Mesendoderm (in vitro differentiated cells): Measurements from ENCODE around the gene SAC3D1.

ENCODE experiments used
- DNase-seq: peaks from one replicate; pipeline ENCODE4 v3.0.0; 2013
- H2AK5ac ChIP-seq: 2 replicates; pipeline ENCODE4 v1.6.1; 2013; ENCODE audit warnings: low read length, inconsistent platforms
- H2BK120ac ChIP-seq: 2 replicates; pipeline ENCODE4 v1.6.1; 2013; ENCODE audit warnings: low read depth, mild to moderate bottlenecking, low read length, moderate library complexity, mixed read lengths
- H2BK15ac ChIP-seq: replicated peaks from 2 replicates; pipeline ENCODE4 v1.6.1; 2013; ENCODE audit warnings: low read depth, mild to moderate bottlenecking, moderate library complexity
- H2BK5ac ChIP-seq: 2 replicates; pipeline ENCODE4 v1.6.1; 2013; ENCODE audit warnings: low read length, inconsistent platforms
- H3K18ac ChIP-seq: 2 replicates; pipeline ENCODE4 v1.6.1; 2013; ENCODE audit warnings: mild to moderate bottlenecking, low read length, mixed read lengths
- H3K23ac ChIP-seq: one replicate; pipeline ENCODE4 v1.6.1; 2013; ENCODE audit warnings: low read length
- H3K27ac ChIP-seq: 2 replicates; pipeline ENCODE4 v1.5.1; 2013; ENCODE audit warnings: low read depth, mild to moderate bottlenecking, inconsistent platforms, low read length, moderate library complexity
- H3K27me3 ChIP-seq: 2 replicates; pipeline ENCODE4 v1.6.1; 2013; ENCODE audit warnings: low read length, control low read depth, mild to moderate bottlenecking, inconsistent platforms; ENCODE audit not compliant: insufficient read depth, poor library complexity
- H3K36me3 ChIP-seq: 2 replicates; pipeline ENCODE4 v1.6.1; 2013; ENCODE audit warnings: low read length, inconsistent platforms; ENCODE audit not compliant: control insufficient read depth, insufficient read depth
- H3K4ac ChIP-seq: one replicate; pipeline ENCODE4 v1.6.1; 2013; ENCODE audit warnings: low read depth, mild to moderate bottlenecking, low read length, moderate library complexity
- H3K4me1 ChIP-seq: 2 replicates; pipeline ENCODE4 v1.6.1; 2013; ENCODE audit warnings: low read depth, low read length, inconsistent platforms; ENCODE audit not compliant: control insufficient read depth
- H3K4me2 ChIP-seq: 2 replicates; pipeline ENCODE4 v1.6.1; 2013; ENCODE audit warnings: low read length
- H3K4me3 ChIP-seq: 2 replicates; pipeline ENCODE4 v1.5.1; 2013; ENCODE audit warnings: mild to moderate bottlenecking, low read length
- H3K56ac ChIP-seq: one replicate; pipeline ENCODE4 v1.6.1; 2013; ENCODE audit warnings: low read length
- H3K79me1 ChIP-seq: 2 replicates; pipeline ENCODE4 v1.6.1; 2013; ENCODE audit warnings: low read length, inconsistent platforms
- H3K79me2 ChIP-seq: 2 replicates; pipeline ENCODE4 v1.6.1; 2013; ENCODE audit warnings: mild to moderate bottlenecking, low read length; ENCODE audit not compliant: control insufficient read depth, insufficient read depth
- H3K9ac ChIP-seq: 2 replicates; pipeline ENCODE4 v1.6.1; 2013; ENCODE audit warnings: low read length, inconsistent platforms
- H4K5ac ChIP-seq: one replicate; pipeline ENCODE4 v1.6.1; 2013; ENCODE audit warnings: low read length
- H4K8ac ChIP-seq: one replicate; pipeline ENCODE4 v1.6.1; 2013; ENCODE audit warnings: low read depth, mild to moderate bottlenecking, control low read depth, low read length, moderate library complexity
- WGBS: extraction: QIAGEN DNeasy Blood & Tissue Kit; methylation state at CpG from one replicate; pipeline ENCODE4 v1.1.7; 2013; ENCODE audit warnings: low lambda C conversion rate, missing lambda C conversion rate; ENCODE audit not compliant: insufficient coverage; ENCODE audit errors: extremely low coverage; 5-methylcytosine and 5-hydroxymethylcytosine counted together

SAC3D1 gene

DNA sequence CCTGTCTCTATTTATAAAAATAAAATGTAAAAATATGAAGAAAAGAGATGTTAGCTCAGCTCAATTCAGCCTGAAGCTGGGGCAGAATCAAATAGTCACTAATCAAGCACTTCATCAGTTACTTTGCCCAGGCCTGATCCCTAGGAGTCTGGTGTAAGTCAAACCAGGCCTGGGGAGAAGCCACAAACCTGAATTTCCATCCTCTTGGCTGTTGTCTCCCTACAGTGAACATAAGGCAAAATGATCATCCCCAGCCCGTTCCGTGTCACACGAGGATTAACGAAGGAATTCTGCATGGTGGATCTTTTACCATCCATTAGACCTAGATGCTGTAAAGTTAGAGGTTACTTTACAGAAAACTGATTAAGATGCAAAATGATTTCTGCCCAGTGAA, 23.8 kb downstream of the SAC3D1 start:
- Histone ChIP-seq H2AK5ac (no peak overlapping the region), H4K8ac (no peak overlapping the region), H3K27ac (no peak overlapping the region), H3K4me2 (no peak overlapping the region), H3K36me3 (no peaks in the 10 kb centered on the region), H3K79me2 (no peaks in the 10 kb centered on the region), H3K18ac (no peak overlapping the region), H3K27me3 (no peaks in the 10 kb centered on the region), H2BK120ac (no peak overlapping the region), H2BK5ac (no peak overlapping the region), H3K4me3 (no peak overlapping the region), H3K4ac (no peak overlapping the region), H3K79me1 (no peaks in the 10 kb centered on the region), H3K9ac (no peak overlapping the region), H3K56ac (no peak overlapping the region), H2BK15ac (no peak overlapping the region), H3K23ac (no peak overlapping the region), H3K4me1 (no peaks in the 10 kb centered on the region), H4K5ac (no peak overlapping the region)
- no CpG with 5 or more reads among the region's 4 CpGs for WGBS
- no peak for DNase-seq

DNA sequence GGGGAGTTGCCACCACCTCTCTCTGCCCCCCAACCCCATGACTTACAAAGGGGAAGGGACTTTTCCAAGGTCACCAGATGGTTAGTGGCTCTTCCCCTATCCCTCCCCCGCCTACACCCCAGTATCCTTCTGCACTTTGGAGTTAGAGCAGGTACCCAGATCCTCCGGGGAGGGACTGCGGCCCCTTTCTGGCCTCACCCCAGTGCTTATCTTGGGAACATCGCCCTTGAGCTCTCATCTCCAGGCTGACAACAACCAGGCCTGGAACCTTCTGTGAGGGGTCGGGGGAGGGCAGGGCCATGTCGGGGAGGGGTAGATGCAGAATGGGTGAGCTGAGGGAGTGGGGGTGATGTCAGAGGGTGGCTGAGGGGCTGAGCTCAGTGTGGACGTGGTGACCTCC, 24.8 kb downstream of the SAC3D1 start:
- H3K79me2 ChIP-seq, result no peaks in the 10 kb centered on the region
- H3K4me1 ChIP-seq, result no peaks in the 10 kb centered on the region
- H3K4me2 ChIP-seq, result no peak overlapping the region
- H3K23ac ChIP-seq, result no peak overlapping the region
- no peak overlapping the region for H4K5ac ChIP-seq
- no peak overlapping the region for H4K8ac ChIP-seq
- H3K56ac ChIP-seq, result peak overlapping the region; percentile 25
- H2BK15ac ChIP-seq, result no peak overlapping the region
- no peak overlapping the region for H3K9ac ChIP-seq
- no peak overlapping the region for H2BK5ac ChIP-seq
- H3K27me3 ChIP-seq, result no peaks in the 10 kb centered on the region
- H3K4ac ChIP-seq, result no peak overlapping the region
- H3K18ac ChIP-seq, result no peak overlapping the region
- no peak overlapping the region for H3K27ac ChIP-seq
- WGBS, result no CpG with 5 or more reads among the region's 7 CpGs
- no peak overlapping the region for H3K4me3 ChIP-seq
- H3K36me3 ChIP-seq, result no peaks in the 10 kb centered on the region
- H2AK5ac ChIP-seq, result no peak overlapping the region
- no peak overlapping the region for H2BK120ac ChIP-seq
- H3K79me1 ChIP-seq, result no peaks in the 10 kb centered on the region
- no peak for DNase-seq

DNA sequence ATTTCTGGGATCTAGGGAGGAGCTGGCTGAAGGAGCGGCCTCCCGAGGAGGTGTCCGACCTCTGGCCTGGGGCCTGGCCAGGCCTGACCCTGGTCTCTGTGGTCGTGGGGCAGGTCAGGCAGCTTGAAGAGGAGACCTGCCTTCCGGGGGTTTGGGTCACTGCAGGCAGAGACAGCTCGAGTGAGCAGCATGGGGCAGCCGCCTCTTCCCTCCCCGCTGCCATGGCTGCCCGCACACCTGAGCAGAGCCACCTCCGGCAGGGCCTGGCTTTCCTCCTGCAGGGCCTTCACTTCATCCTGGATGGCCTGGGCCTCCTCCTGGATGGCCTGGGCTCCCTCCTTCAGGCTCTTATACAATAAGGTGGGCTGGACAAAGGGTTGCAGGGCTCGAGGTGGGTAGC, 25.3 kb downstream of the SAC3D1 start:
- WGBS, result no CpG with 5 or more reads among the region's 11 CpGs
- Histone ChIP-seq H3K4ac (no peak overlapping the region), H3K36me3 (no peaks in the 10 kb centered on the region), H4K8ac (no peak overlapping the region), H4K5ac (no peak overlapping the region), H3K56ac (peak overlapping the region; percentile 60), H3K9ac (no peak overlapping the region), H3K79me1 (no peaks in the 10 kb centered on the region), H2BK120ac (no peak overlapping the region), H3K27ac (no peak overlapping the region), H2BK15ac (no peak overlapping the region), H3K4me2 (no peak overlapping the region), H3K4me1 (no peaks in the 10 kb centered on the region), H3K27me3 (no peaks in the 10 kb centered on the region), H3K79me2 (no peaks in the 10 kb centered on the region), H2BK5ac (no peak overlapping the region), H2AK5ac (no peak overlapping the region), H3K18ac (no peak overlapping the region), H3K23ac (no peak overlapping the region), H3K4me3 (no peak overlapping the region)
- no peak for DNase-seq

DNA sequence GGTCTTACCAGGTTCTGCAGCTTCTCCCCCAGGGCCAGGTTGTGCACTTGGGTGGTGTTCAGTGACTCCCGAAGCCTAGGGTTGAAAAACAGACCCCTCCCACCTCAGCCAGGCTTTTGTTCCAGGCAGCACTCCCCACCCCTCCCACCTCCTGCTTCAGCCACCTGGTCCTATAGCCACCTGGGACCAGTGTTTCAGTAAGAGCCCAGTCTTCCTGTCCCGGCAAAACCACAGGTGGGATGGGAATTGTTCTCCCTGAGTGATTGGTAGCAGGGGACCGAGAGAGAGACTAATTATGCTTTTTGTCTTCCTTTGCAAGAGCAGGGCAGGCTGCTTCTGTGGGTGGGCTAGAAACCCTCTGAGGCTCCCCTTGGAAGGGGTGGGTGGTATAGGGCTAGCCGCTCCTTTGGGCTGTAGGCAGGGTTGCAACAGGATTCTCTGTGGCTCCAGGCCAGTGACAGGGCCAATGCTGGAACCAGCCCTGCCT, 25.8 kb downstream of the SAC3D1 start:
- no peak overlapping the region for H2AK5ac ChIP-seq
- H3K4me3 ChIP-seq, result no peak overlapping the region
- H2BK5ac ChIP-seq, result no peak overlapping the region
- peak overlapping the region; percentile 60 for H3K56ac ChIP-seq
- no peaks in the 10 kb centered on the region for H3K79me2 ChIP-seq
- H4K5ac ChIP-seq, result no peak overlapping the region
- H2BK120ac ChIP-seq, result no peak overlapping the region
- H3K18ac ChIP-seq, result no peak overlapping the region
- no peak overlapping the region for H2BK15ac ChIP-seq
- H3K4me1 ChIP-seq, result no peaks in the 10 kb centered on the region
- H3K79me1 ChIP-seq, result no peaks in the 10 kb centered on the region
- no peak overlapping the region for H3K4ac ChIP-seq
- no peak overlapping the region for H3K23ac ChIP-seq
- no peak overlapping the region for H4K8ac ChIP-seq
- no CpG with 5 or more reads among the region's 4 CpGs for WGBS
- no peak overlapping the region for H3K4me2 ChIP-seq
- no peak overlapping the region for H3K9ac ChIP-seq
- DNase-seq, result no peak
- no peaks in the 10 kb centered on the region for H3K27me3 ChIP-seq
- no peaks in the 10 kb centered on the region for H3K36me3 ChIP-seq
- H3K27ac ChIP-seq, result no peak overlapping the region

DNA sequence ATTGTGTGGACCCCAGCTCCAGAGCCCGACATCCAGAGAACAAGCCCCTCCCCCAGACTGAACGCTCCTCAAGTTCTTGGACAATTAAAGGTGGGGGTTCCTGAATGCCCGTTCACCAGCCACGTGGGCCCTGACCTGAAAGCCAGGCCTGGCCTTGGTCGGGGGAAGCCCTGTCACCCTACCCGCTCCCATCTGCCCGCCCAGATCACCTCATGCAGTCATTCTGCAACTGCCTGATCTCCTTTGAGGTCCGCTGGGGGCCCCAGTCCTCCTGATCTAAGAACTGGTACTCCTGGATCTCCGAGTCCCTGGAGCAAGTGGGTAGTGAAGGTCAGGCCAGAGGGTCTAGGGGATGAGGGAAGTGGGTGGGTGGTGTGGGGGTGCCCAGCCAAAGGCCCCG, 26.4 kb downstream of the SAC3D1 start:
- no peak for DNase-seq
- Histone ChIP-seq H4K5ac (no peak overlapping the region), H3K23ac (no peak overlapping the region), H2BK120ac (no peak overlapping the region), H3K4me1 (no peaks in the 10 kb centered on the region), H3K4me2 (no peak overlapping the region), H3K9ac (no peak overlapping the region), H2BK15ac (no peak overlapping the region), H3K27ac (no peak overlapping the region), H2AK5ac (no peak overlapping the region), H3K79me2 (no peaks in the 10 kb centered on the region), H3K4ac (no peak overlapping the region), H4K8ac (no peak overlapping the region), H3K4me3 (no peak overlapping the region), H3K56ac (no peak overlapping the region), H3K79me1 (no peaks in the 10 kb centered on the region), H2BK5ac (no peak overlapping the region), H3K27me3 (no peaks in the 10 kb centered on the region), H3K36me3 (no peaks in the 10 kb centered on the region), H3K18ac (no peak overlapping the region)
- WGBS, result no CpG with 5 or more reads among the region's 10 CpGs

DNA sequence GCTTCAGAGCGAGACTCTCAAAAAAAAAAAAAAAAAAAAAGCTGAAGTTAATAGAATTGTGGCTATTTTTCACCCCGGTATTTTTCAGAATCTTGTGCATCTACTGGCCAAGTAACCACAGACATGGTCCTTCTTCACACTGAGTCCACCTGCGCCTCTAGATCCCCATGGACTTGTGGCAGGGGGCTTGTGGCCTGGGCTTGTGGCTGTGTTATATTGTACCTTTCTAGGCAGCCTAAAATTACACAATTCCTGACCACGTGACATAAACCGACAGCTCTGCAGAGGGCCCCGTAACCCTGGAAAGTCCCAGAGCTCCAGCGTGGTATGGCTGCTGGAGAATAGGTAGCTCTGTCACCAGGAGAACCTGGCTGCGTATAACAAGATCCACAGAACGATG, 28.2 kb downstream of the SAC3D1 start:
- H3K4me2 ChIP-seq, result no peak overlapping the region
- DNase-seq, result no peak
- H3K79me1 ChIP-seq, result no peaks in the 10 kb centered on the region
- H3K79me2 ChIP-seq, result no peaks in the 10 kb centered on the region
- H3K56ac ChIP-seq, result no peak overlapping the region
- H3K27me3 ChIP-seq, result no peaks in the 10 kb centered on the region
- H3K9ac ChIP-seq, result no peak overlapping the region
- WGBS, result no CpG with 5 or more reads among the region's 9 CpGs
- no peak overlapping the region for H2BK15ac ChIP-seq
- H4K8ac ChIP-seq, result no peak overlapping the region
- H3K18ac ChIP-seq, result no peak overlapping the region
- H3K23ac ChIP-seq, result no peak overlapping the region
- no peaks in the 10 kb centered on the region for H3K36me3 ChIP-seq
- no peak overlapping the region for H3K27ac ChIP-seq
- no peak overlapping the region for H2BK120ac ChIP-seq
- no peak overlapping the region for H2BK5ac ChIP-seq
- no peak overlapping the region for H4K5ac ChIP-seq
- no peak overlapping the region for H3K4ac ChIP-seq
- H3K4me1 ChIP-seq, result no peaks in the 10 kb centered on the region
- no peak overlapping the region for H2AK5ac ChIP-seq
- H3K4me3 ChIP-seq, result no peak overlapping the region
